OCI-LY3 (cell line): ENCODE results near the gene NDUFA13.

Experiments used
- EZH2phosphoT487 ChIP-seq: fragments of 200-600 bp; shearing (Covaris generic); IDR thresholded peaks from 2 replicates; pipeline ENCODE4 v1.6.1; 2018; ENCODE audit warnings: antibody characterized with exemption, mixed run types, low read depth
- TF ChIP-seq, protein P1 (sequence below): fragments of 200-600, 300-600 bp; sonication (generic); IDR thresholded peaks from 2 replicates; pipeline ENCODE4 v1.5.1; 2014; ENCODE audit warnings: antibody characterized with exemption, low read length, low read depth

DNA sequence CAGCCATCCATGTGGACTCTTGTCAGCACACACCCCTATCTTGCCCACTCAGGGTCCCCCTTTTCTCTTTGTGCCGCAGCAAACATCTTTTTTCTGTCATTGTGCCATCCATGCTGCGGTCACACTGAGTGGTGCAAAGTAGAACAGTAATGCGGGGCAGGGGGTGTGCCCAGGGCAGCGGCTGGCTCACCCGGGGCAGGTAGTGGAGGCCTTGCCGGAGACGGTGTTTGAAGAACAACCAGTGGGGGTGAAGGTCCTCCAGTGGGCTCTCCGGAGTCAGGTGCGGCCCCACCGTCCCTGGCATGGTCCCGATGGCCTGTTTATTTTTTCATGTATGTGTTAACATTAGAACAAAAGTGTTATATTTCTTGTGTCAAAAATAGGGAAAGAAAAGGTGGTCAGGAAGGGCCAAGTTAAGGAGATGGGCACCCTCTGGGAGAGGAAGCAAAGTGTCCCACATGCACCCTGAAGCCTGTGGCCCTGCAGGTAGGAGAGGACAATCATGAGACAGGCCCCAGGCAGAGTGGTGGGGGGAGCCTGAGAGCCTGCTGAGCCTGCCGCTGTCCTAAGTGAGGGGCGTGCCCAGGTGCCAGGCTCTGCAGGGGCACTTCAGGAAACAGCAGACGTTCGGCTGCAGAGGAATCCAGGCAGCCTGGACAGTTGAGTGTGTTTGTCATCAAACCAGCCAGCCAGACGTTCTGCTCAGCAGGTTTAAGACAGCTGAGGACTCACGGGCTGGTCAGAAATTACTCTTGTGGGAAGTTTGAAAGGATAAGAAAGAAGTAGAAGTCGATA is 13.0 kb upstream of the NDUFA13 start:
- TF ChIP-seq, protein P1, sequence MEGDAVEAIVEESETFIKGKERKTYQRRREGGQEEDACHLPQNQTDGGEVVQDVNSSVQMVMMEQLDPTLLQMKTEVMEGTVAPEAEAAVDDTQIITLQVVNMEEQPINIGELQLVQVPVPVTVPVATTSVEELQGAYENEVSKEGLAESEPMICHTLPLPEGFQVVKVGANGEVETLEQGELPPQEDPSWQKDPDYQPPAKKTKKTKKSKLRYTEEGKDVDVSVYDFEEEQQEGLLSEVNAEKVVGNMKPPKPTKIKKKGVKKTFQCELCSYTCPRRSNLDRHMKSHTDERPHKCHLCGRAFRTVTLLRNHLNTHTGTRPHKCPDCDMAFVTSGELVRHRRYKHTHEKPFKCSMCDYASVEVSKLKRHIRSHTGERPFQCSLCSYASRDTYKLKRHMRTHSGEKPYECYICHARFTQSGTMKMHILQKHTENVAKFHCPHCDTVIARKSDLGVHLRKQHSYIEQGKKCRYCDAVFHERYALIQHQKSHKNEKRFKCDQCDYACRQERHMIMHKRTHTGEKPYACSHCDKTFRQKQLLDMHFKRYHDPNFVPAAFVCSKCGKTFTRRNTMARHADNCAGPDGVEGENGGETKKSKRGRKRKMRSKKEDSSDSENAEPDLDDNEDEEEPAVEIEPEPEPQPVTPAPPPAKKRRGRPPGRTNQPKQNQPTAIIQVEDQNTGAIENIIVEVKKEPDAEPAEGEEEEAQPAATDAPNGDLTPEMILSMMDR = no peak
- TF ChIP-seq EZH2phosphoT487 = no peak
